ENCODE data around the gene HOMER3.
"Not testable (repeated sequence)": the region's sequence is repeated elsewhere in the genome, so short reads cannot be mapped to it uniquely, and the experiment has no call there.

The HOMER3 gene

DNA sequence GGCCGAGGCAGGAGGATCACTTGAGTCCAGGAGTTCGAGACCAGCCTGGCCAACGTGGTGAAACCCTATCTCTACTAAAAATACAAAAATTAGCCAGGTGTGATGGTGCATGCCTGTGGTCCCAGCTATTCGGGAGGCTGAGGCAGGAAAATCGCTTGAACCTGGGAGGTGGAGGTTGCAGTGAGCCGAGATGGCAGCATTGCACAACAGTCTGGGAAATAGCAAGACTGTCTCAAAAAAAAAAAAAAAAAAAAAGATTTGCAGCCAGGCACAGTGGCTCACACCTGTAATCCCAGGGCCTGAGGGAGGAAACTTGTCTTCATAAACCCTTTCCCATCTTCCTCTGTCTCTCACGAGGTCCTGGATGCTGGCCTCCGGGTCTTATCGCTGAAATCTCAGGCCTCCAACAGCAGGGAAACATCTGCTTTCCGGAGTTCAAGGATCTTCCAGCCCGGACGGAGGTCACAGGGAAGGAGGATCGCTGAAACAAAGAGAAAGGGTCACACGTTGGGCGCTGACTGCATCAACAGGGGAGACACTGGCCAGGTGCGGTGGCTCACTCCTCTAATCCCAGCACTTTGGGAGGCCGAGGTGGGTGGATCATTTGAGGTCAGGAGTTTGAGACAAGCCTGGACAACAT is 11.5 kb upstream of the HOMER3 start:
- DNase-seq, result not testable (repeated sequence)

GRCh38 chr19:18951721-18952281 is 10.8 kb upstream of the HOMER3 start:
- no peak for DNase-seq

GRCh38 chr19:18949858-18950257 is 8.8 kb upstream of the HOMER3 start:
- DNase-seq, result no peak

- no peak for DNase-seq
These were observed 7.9 kb upstream of the HOMER3 start for GRCh38 chr19:18948976-18949356.

DNA sequence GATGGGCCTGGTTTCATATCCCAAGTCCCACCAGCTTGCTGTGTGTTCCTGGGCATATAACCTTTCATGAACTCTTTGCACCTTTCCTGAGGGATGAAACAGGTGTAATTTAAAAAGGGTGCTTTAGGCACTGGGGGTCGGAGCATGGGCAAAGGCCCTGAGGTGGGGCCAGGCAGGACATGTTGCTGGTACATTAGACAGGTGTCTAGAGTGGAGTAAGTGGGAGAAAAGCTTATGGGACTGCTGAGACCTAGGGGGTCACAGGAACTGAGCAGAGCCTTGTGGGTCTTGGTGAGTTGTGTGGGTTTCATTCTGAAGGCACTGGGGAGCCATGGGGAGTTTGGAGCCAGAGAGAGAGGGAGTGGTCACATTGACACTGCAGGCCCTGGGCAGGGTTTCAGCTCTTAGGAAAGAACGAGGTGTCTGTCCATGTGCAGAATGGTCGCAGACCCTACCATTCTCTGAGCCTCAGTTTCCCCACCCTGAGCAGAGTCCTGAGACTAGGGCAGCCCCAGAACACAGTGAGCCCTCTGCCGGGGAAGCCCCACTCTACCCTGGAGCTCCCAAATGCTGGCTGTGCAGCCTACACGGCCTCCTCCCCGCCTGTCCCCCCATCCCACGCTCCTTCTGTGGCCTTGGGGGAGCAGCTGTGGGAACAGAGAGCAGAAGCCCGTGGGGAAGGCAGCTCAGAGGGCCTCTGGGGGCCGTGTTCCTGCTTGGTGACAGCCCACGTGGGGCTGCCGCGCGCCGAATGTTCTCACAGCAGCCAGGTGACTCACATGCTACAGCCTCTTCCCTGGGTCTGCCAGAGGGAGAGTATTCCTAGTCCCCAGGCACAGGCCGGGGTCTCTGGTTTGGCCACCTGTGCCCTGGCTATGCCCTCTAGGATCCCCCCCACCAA is 7.3 kb upstream of the HOMER3 start:
- DNase-seq, result no peak

DNA sequence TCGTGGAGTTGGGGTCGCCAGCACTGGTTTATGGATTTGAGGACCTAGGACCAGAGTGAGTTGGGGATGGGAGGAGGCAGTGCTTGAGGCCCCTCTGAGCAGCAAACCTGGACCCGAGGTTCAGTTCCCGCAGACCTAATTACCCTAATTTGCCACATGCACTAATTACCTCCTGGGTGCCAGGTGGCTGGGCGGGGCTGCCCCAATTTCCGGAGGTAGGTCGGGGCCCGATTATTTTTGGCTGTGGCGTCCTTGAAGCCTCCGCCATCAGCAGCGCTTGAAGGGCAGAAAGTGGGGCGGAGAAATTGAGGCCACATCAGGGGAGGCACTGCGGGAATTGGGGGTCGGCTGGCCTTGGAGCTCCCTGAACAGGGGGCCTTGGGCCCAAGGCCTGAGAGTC is 5.9 kb upstream of the HOMER3 start:
- no peak for DNase-seq

DNA sequence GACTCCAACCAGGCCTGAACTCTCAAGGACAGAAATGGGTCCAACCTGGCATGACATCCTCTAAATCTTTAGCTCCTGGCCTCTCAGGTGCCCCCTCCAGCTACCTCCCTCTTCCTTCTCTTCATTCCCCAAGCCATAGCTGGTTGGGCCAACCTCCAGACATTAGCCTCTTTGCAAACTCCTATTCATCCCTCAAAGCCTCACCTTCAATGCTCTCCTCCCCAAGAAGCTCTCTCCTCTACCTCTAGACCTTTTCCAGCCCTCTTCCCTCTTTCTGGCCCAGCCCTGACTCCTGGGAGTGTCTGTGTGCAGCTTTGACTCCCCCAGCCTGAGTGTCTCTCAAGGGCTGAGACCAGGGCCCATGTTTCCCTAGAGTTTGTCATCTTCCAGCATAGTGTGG is 5.3 kb upstream of the HOMER3 start:
- no peak for DNase-seq

DNA sequence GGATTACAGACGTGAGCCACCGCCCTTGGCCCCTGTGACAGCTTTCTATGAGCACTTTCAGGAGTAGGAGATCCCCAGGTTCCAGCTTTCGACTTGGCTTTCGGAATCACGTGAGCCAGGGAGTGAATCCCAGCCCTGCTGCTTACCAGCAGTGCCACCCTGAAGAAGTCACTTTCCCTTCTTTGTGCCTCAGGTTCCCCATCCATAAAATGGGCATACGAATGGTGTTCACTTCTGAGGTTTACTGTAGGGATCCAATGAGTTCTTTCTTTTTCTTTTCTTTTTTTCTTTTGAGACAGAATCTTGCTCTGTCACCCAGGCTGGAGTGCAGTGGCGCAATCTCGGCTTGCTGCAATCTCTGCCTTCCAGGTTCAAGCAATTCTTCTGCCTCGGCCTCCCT is 4.3 kb upstream of the HOMER3 start:
- no peak for DNase-seq

- no peak for DNase-seq
These were observed 2.4 kb upstream of the HOMER3 start for GRCh38 chr19:18943465-18943864.

- no peak for DNase-seq
These were observed 1.7 kb upstream of the HOMER3 start for GRCh38 chr19:18942692-18943091.

DNA sequence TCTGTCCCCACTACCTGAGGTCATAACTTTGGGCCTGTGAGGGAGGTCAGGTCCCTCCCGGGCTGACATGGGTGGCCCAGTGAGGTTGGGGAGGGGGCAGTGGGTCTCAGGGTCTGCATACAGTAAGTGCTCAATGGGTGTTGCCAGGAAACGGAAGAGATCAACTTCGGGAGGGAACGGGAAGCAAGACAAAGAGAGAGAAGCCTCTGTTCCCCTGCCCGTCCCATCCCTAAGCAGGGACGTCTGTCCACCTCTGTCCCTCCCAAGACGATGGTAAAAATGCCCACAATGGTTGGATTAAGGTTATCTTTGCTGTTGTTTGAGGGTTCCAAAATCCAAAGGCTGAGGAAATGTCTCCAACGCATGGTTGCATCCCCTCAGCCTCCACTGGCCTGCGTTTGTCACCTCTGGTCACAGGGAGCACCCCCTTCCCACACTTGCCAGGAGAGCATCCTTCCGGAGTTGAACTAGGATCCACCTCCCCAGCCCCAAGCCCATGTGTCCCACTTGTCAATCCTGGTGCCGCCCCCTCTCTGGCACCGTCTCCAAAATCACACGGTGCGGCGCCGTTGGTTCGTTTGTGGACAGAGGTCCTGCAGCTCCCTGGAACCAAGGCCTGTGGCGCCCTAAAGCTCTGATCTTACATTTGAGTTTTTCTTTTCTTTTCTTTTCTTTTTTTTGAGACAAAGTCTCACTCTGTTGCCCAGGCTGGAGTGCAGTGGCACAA is 774 bp upstream of the HOMER3 start:
- DNase-seq, result no peak

GRCh38 chr19:18939922-18940768 is 872 bp downstream of the HOMER3 start:
- DNase-seq, result peak; percentile 10 to 23

DNA sequence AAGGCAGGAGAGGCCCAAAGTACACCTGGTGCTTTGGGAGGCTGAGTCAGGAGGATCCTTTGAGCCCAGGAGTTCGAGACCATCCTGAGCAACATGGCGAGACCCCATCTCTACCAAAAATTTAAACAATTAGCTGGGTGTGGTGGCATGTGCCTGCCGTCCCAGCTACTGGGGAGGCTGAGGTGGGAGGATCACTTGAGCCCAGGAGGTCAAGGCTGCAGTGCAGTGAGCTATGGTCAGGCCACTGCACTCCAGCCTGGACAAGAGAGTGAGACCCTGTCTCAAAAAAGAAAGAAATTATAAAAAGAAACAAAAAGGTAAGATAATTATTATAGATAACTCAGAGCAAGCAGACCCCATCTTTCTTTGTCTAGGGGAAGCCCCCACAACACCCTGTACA is 1.9 kb downstream of the HOMER3 start:
- no peak for DNase-seq

GRCh38 chr19:18933297-18933696 is 7.7 kb downstream of the HOMER3 start:
- no peak for DNase-seq

DNA sequence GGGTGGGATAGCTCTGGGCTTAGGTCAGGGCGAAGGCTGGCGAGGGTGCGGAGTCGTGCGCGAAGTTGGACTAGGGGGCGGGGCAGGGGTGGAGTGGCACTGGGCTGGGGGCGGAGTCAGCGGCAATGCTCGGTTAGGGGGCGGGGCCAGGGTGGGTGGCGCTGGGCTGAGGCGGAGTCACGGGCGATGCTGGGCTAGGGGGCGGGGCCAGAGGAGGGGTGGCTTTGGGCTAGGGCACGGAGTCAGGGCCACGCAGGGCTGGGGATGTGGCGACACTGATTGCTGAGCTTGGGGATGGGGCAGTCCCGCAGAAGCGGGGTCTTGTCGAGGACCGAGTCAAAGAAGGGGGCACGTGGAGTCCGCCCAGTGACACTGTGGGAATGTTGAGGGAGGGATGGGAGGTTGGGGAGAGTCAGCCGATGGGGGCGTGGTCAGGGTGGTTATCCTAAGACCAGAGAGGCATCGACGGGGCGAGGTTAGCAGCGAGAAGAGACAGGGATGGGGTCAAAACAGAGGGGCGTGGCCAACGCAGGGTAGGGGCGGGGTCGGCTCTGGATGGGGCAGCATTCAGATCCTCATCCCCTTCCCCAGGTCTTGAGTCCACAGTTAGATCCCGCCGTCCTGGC is 8.7 kb downstream of the HOMER3 start:
- peak in 1 of 2 experiments; percentile 30 for DNase-seq

DNA sequence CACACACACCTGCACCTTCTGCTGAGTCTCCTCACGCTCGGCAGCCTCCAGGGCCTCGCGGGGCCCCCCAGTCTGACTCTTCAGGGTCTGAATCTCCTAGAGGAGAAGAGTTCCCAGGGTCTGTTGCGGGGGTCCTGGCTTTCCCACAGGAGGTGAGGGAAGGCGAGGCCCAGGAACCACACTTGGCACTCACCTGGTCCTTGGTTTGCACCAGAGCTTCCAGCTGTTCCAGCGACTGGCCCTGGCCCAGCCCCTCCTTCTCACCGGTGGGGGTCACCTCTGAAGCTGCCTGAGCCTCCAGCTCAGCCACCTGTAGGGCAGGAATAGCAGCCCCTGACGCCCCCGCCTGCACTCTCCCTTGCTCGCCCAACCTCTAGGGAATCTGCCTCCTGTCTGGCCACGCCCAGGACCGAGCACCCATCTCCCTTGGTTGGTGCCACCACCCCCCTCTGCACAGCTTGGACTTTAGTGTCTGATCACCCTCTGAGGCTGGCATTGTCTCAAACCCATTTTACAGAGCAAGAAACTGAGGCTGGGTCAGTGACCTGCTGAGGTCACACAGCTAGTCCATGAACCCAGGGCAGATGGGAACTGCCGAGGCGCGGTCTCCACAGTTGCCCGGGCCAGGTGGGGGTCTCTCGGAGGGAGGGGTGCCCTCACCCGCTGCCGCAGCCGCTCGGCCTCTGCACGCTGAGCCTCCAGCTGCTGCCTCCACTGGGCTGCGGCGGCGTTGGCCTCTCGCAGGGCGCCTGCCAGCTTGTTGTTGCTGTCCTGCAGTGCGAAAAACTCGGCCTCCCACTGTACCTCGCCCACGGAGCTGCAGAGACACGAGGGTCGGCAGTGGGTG is 9.5 kb downstream of the HOMER3 start:
- DNase-seq, result no peak

DNA sequence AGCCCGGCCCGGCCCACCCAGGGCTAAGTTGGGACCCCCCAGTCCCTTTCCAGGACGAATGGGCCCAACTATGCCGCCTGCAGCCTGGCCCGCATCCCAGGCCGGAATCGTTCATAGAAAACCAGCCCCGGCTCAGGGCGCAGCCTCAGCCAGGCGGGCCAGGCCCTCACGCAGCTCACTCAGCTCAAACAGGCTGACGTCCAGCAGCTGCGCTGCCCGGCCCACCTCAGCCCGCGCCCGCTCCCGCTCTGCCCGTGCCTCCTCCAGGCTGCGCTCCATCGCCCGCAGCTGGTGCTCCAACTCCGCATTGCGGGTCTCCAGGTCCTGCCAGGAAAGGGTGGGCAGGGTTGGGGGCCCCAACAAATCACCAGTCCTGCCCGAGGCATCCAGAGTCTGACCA is 11.7 kb downstream of the HOMER3 start:
- no peak for DNase-seq

DNA sequence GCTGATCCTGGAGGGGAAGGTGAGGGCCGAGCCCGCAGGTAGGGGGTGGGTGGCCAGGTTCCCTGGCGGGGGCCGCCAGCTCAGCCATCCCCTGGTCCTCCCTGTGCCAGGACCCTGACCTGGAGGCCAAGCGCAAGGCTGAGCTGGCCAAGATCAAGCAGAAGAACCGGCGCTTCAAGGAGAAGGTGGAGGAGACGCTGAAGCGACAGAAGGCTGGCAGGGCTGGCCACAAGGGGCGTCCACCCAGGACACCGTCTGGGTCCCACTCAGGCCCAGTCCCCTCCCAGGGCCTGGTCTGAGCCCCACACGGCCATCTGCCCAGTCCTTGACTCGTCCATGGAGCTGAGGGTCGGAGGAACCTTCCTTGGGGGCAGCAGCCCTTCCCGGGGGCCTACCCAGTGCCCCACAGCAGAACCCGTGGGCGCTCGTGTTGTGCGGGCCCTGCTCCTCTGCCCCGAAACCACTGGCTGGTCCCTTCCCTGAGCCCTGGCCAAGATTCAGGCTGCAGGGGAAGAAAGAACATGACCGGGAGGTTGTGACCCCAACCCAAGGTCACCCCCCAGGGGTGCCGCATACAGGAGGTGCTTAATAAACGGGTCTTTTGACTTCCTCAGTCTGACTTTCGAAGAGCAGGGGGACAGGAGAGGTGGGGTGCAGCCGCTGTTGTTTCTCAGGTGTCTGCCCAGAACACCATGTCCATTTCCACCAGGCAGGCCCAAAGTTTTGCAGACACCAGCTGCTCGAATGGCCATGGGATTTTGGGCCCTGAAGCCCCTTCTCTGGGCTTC is 12.8 kb downstream of the HOMER3 start:
- DNase-seq, result no peak

DNA sequence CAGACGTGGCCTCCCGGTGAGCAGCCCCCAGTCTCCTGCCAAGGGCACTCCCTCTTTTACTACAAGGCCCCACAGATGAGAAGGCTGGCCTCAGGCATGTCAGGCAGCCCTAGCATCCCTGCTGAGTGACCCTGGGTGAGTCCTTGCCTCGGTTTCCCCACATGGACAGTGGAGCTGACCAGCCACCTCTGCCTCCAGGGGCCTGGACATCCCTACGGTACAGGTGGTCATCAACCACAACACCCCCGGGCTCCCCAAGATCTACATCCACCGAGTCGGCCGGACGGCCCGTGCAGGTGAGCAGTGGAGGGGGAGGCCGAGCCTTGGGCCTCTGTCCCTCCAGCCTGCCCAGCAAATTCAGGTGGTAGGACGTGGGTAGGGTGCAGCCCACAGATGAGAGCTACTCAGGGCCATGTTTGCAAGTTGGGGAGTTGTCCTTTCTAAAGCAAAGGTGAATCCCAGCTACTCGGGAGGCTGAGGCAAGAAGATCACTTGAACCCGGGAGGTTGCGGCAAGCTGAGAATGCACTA is 16.3 kb downstream of the HOMER3 start:
- DNase-seq, result no peak

Measured in Kasumi-1 (cell line).